GM12892 (cell line): ENCODE measurements around the gene SPATA16.

ENCODE experiments used
- POLR2A ChIP-seq: IDR thresholded peaks from 2 replicates; pipeline ENCODE4 v1.6.1; 2011; ENCODE audit warnings: low read depth, low read length, control low read depth
- POLR2AphosphoS5 ChIP-seq: IDR thresholded peaks from 2 replicates; pipeline ENCODE4 v1.6.1; 2011; ENCODE audit warnings: low read depth, low read length, control low read depth

DNA sequence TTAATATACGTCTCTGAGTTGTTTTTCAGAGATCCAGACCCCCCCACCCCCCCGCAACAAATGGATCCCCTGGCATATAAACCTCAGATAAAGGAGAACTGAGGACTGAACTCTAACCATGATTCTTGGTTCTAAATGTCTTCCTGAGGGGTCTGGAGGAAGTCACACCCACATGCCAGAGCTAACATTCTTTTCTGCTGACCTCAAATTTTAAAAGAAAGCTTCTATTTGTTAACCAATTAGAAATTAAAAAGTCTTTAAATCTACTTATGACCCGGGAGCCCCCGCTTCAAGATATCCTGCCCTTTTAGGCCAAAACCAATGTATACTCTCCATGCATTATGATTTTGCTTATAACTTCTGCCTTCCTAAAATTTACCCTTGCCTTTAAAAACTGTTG lies 202.2 kb downstream of the SPATA16 start:
- TF ChIP-seq POLR2A (no peak), POLR2AphosphoS5 (no peak)
